ENCODE data around the gene ANKLE2. TPM values are rescaled to one million over a fixed set of nuclear protein-coding genes. Genes with fewer than 3 reads are reported as not detected.
A peak's percentile ranks its signal among the peaks of the same experiment; 100 is the strongest.

Gene ANKLE2
- total and polyA plus RNA-seq, 8 donors: 20.0 to 39.6 (median 23.6) TPM

GRCh38 chr12:132740313-132740646 is 21.4 kb downstream of the ANKLE2 start:
- no peaks in the 10 kb centered on the region for H3K4me1 ChIP-seq
- H3K36me3 ChIP-seq: peaks cover 3 to 54% (median 14%) of the 10 kb centered on the region in 3 donors
- DNase-seq (no peak), FAIRE-seq (no peak), ATAC-seq (no peak)
- no peaks in the 10 kb centered on the region for H3K9me3 ChIP-seq
- no peak overlapping the region for H3K27ac ChIP-seq
- intact Hi-C loops (cut with DNase I): no loop called here
- no peak overlapping the region for H3K4me3 ChIP-seq
- no peaks in the 10 kb centered on the region for H3K27me3 ChIP-seq
- WGBS, 2 donors: 86% methylated on average over 6 of the region's 6 CpGs
- TF ChIP-seq CTCF (IDR thresholded peaks at IDR 0.05): no peak

- Histone ChIP-seq H3K4me1 (no peaks in the 10 kb centered on the region), H3K27me3 (no peaks in the 10 kb centered on the region), H3K9me3 (no peaks in the 10 kb centered on the region), H3K36me3 (peaks cover 3 to 54% (median 9%) of the 10 kb centered on the region in 3 donors), H3K27ac (no peak overlapping the region), H3K4me3 (no peak overlapping the region)
- ATAC-seq (no peak), DNase-seq (peak in 1 of 6 donors; percentile 35), FAIRE-seq (no peak)
- 92% methylated on average over 19 of the region's 19 CpGs for WGBS, 2 donors
- intact Hi-C loops (cut with DNase I): no loop called here
- TF ChIP-seq CTCF (IDR thresholded peaks at IDR 0.05): no peak
Observed at GRCh38 chr12:132739600-132740312, 21.9 kb downstream of the ANKLE2 start.

GRCh38 chr12:132736913-132737312 is 24.7 kb downstream of the ANKLE2 start:
- Histone ChIP-seq H3K9me3 (no peaks in the 10 kb centered on the region), H3K27me3 (no peaks in the 10 kb centered on the region), H3K4me1 (no peaks in the 10 kb centered on the region), H3K36me3 (peaks cover 0 to 54% (median 17%) of the 10 kb centered on the region in 3 donors), H3K27ac (no peak overlapping the region), H3K4me3 (no peak overlapping the region)
- 96 to 97% methylated on average over 15 of the region's 15 CpGs for WGBS, 2 donors
- intact Hi-C loops (cut with DNase I): no loop called here
- ATAC-seq: no peak
- peak in 1 of 6 donors; percentile 58 for DNase-seq
- no peak for TF ChIP-seq CTCF (IDR thresholded peaks at IDR 0.05)
- no peak for FAIRE-seq

- TF ChIP-seq CTCF (IDR thresholded peaks at IDR 0.05): no peak
- DNase-seq (no peak), ATAC-seq (no peak), FAIRE-seq (no peak)
- intact Hi-C loops (cut with DNase I): no loop called here
- 90 to 93% methylated on average over 12 of the region's 12 CpGs for WGBS, 2 donors
- Histone ChIP-seq H3K4me3 (no peak overlapping the region), H3K27me3 (no peaks in the 10 kb centered on the region), H3K9me3 (no peaks in the 10 kb centered on the region), H3K27ac (no peak overlapping the region), H3K36me3 (peaks cover 0 to 54% (median 21%) of the 10 kb centered on the region in 3 donors), H3K4me1 (no peaks in the 10 kb centered on the region)
Observed at GRCh38 chr12:132736378-132736777, 25.3 kb downstream of the ANKLE2 start.

- DNase-seq: no peak
- Histone ChIP-seq H3K9me3 (no peaks in the 10 kb centered on the region), H3K27ac (no peak overlapping the region), H3K4me1 (no peaks in the 10 kb centered on the region), H3K36me3 (peaks cover 0 to 51% (median 21%) of the 10 kb centered on the region in 3 donors), H3K4me3 (no peak overlapping the region), H3K27me3 (no peaks in the 10 kb centered on the region)
- TF ChIP-seq CTCF (IDR thresholded peaks at IDR 0.05): no peak
- no peak for FAIRE-seq
- intact Hi-C loops (cut with DNase I): no loop called here
- WGBS, 2 donors: 95 to 96% methylated on average over 20 of the region's 20 CpGs
- no peak for ATAC-seq
Observed at GRCh38 chr12:132735496-132735895, 26.1 kb downstream of the ANKLE2 start.

All from pancreas (tissue), 10 donors.